Measurements from ENCODE around the gene CREG1.

CREG1 gene

DNA sequence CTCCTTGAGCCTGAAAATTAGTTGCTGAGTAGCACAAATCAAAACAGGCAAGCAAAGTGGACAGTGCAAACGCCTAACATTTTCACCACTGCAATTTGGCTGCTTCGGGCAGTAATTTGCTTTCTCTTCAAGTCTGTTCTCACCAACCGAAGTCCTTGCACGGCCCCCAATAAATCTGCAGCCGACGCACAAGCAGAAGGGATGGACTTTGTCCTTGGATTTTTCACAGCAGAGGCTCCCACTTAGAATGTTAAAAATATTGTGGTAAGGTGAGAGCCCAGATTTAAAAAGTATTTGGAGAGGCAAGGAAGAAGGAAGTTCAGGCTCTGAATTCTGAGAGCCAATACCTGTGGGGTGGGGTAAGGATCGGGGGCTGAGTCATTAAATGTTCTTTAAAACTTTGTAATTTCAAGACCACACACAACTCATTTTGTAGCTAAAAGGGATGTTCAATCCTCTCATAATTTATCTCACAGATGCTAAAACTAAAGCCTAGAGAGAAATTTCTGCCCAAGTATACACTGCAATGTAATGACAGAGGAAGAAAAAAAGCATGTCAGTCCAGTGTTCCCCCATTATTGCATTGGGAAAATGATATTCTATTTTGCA, 41.4 kb downstream of the CREG1 start:
- Histone ChIP-seq H3K79me2 (ENCODE audit: insufficient read depth, low read depth) (no peaks in the 10 kb centered on the region), H3K4me2 (no peak overlapping the region), H3K27ac (no peak overlapping the region), H3K27me3 (ENCODE audit: insufficient read depth, low read depth) (no peaks in the 10 kb centered on the region), H2AFZ (ENCODE audit: low read depth) (no peak overlapping the region), H3K9ac (no peak overlapping the region), H4K20me1 (ENCODE audit: insufficient read depth) (no peaks in the 10 kb centered on the region), H3K4me3 (IDR thresholded peaks at IDR 0.05; ENCODE audit: insufficient read depth, low read depth, low read length) (no peak overlapping the region), H3K4me1 (ENCODE audit: low read depth, poor library complexity, severe bottlenecking) (no peaks in the 10 kb centered on the region), H3K36me3 (ENCODE audit: insufficient read depth) (no peaks in the 10 kb centered on the region)
- TF ChIP-seq CTCF (conservative IDR thresholded peaks at IDR 0.05; ENCODE audit: low read depth, low read length) = no peak

DNA sequence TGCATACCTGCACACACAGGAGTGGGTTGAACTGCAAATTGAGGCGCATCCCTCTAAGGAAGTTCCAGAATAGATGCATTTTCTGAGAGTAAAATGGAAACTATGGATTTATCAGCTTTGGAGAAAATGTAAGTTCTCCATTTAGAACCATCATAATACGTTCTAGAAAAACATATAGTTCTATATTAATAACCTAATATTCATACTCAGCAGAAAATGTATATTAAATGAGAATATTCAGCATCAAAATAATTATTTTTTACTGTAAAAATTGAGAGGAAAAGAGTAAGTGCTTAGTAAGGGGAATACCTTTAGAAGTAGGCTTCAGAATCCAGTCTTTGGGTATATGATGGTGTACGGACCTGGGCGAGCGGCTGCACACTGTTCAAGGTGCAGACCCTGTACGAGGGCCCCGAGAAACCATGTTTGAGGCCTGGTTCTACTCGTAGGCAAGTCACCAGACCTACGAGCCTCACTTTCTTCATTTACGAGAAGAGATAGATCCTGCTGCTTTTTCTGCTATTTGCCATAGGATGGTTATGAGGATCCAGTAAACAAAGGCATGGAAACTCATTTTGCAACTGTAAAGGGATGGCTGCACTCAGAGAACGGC, 42.1 kb downstream of the CREG1 start:
- no peak overlapping the region for H3K4me3 ChIP-seq (IDR thresholded peaks at IDR 0.05; ENCODE audit: insufficient read depth, low read depth, low read length)
- H3K27me3 ChIP-seq (ENCODE audit: insufficient read depth, low read depth) = no peaks in the 10 kb centered on the region
- no peak overlapping the region for H3K27ac ChIP-seq
- no peak for TF ChIP-seq CTCF (conservative IDR thresholded peaks at IDR 0.05; ENCODE audit: low read depth, low read length)
- no peaks in the 10 kb centered on the region for H3K4me1 ChIP-seq (ENCODE audit: low read depth, poor library complexity, severe bottlenecking)
- H2AFZ ChIP-seq (ENCODE audit: low read depth) = no peak overlapping the region
- no peaks in the 10 kb centered on the region for H3K79me2 ChIP-seq (ENCODE audit: insufficient read depth, low read depth)
- H3K4me2 ChIP-seq = no peak overlapping the region
- no peaks in the 10 kb centered on the region for H3K36me3 ChIP-seq (ENCODE audit: insufficient read depth)
- H3K9ac ChIP-seq = no peak overlapping the region
- no peaks in the 10 kb centered on the region for H4K20me1 ChIP-seq (ENCODE audit: insufficient read depth)

DNA sequence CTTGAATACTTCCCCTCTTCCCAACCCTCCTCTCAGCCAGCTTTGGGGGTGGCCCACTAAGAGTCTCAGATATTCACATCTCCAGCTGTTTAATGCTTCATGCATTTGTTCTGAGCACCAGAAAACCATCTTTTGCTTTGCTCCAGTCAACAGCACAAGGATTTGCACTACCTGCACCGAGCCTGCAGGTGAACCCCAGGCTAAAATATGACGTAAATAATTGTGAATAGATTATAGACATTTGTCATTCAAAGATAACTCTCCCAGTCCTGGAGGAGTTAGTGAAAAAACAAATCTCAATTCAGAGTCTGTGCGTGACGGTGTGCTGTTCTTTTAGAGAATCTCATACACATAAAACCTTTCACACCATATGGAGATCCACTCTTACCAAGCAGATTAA, 42.7 kb downstream of the CREG1 start:
- no peaks in the 10 kb centered on the region for H3K4me1 ChIP-seq (ENCODE audit: low read depth, poor library complexity, severe bottlenecking)
- H3K79me2 ChIP-seq (ENCODE audit: insufficient read depth, low read depth) = no peaks in the 10 kb centered on the region
- H3K27me3 ChIP-seq (ENCODE audit: insufficient read depth, low read depth) = no peaks in the 10 kb centered on the region
- H3K27ac ChIP-seq = no peak overlapping the region
- H3K36me3 ChIP-seq (ENCODE audit: insufficient read depth) = no peaks in the 10 kb centered on the region
- no peak overlapping the region for H2AFZ ChIP-seq (ENCODE audit: low read depth)
- no peak overlapping the region for H3K9ac ChIP-seq
- no peak overlapping the region for H3K4me2 ChIP-seq
- no peaks in the 10 kb centered on the region for H4K20me1 ChIP-seq (ENCODE audit: insufficient read depth)
- no peak overlapping the region for H3K4me3 ChIP-seq (IDR thresholded peaks at IDR 0.05; ENCODE audit: insufficient read depth, low read depth, low read length)
- TF ChIP-seq CTCF (conservative IDR thresholded peaks at IDR 0.05; ENCODE audit: low read depth, low read length) = no peak

DNA sequence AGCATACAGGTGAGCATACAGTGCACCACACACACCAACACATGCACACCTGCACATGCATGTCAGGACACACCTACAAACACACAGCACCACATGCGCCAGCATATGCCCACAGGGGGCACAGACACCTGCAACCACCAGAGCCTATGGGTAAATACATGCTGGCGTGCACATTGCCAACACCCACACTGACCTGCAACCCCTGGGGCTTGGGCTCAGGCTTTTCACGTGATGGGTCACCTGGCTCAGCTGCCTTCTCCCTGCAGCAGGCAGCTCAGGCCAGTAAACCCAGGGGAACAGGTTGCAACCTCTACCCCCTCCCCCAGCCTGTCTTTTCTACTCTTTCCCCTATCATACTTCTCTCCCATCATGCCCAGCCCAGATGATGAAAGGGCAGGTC, 43.3 kb downstream of the CREG1 start:
- TF ChIP-seq CTCF (conservative IDR thresholded peaks at IDR 0.05; ENCODE audit: low read depth, low read length) = no peak; the same call in 1 of the 2 replicates
- Histone ChIP-seq H3K27me3 (ENCODE audit: insufficient read depth, low read depth) (no peaks in the 10 kb centered on the region), H3K4me2 (no peak overlapping the region), H3K36me3 (ENCODE audit: insufficient read depth) (no peaks in the 10 kb centered on the region), H3K27ac (no peak overlapping the region), H3K9ac (no peak overlapping the region), H4K20me1 (ENCODE audit: insufficient read depth) (no peaks in the 10 kb centered on the region), H3K79me2 (ENCODE audit: insufficient read depth, low read depth) (no peaks in the 10 kb centered on the region), H3K4me1 (ENCODE audit: low read depth, poor library complexity, severe bottlenecking) (no peaks in the 10 kb centered on the region), H2AFZ (ENCODE audit: low read depth) (no peak overlapping the region), H3K4me3 (IDR thresholded peaks at IDR 0.05; ENCODE audit: insufficient read depth, low read depth, low read length) (no peak overlapping the region)
